ENCODE results near the gene HLA-DOA. TPM values are rescaled to one million over a fixed set of nuclear protein-coding genes. Genes with fewer than 3 reads are reported as not detected.

HLA-DOA gene
- total and polyA plus RNA-seq, 2 of the 8 experiments (the other 6 are each of a cell fraction or from before 2014, with no cell fraction given), result 23.7 to 89.0 TPM

DNA sequence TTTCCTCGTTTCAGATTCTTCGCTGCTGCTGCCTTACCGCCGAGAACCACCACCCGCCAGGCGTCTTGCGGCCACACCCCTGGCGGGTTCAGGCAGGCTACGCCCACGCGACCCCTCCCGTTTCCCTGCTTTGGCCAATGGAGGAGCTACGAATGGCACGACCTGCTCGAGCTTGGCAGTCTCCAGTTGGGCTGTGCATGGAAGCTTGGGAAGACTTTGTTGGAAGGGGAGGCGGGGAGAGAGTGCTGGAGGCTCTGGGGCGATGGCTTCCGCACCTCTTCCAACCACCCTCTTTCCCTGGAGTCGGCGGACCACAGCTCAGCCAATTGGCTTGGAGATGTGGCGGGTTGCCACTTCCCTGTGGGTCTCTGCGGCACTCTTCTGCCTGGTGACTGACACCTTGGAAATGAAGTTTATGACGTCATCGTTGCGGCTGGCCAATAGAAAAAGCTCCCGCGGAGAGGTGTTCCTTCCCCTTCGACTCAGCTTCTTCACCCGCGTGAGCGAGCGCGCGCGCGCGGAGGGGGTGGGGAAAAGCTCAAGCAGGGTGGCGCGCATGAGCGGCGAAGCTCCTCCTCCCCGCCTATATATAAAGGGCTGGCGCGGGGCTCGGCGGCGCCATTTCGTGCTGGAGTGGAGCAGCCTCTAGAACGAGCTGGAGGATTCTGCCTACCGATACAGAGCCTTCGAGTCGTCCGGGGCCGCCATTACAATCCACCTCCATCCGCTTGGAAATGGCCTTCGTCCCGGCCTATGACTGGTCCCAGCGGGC is 37.6 kb downstream of the HLA-DOA start (continued):
- TF ChIP-seq POU5F1 (IDR thresholded peaks at IDR 0.05; ENCODE audit: low read depth, low read length) (no peak), SIX5 (IDR thresholded peaks at IDR 0.05; ENCODE audit: low read depth, low read length) (no peak), RNF2 (IDR thresholded peaks at IDR 0.05; ENCODE audit: borderline replicate concordance, low read depth, low read length, missing control alignments, poor library complexity, severe bottlenecking) (no peak), RFX5 (IDR thresholded peaks at IDR 0.05; ENCODE audit: borderline replicate concordance, low read depth, low read length) (peak; percentile 88), CHD2 (IDR thresholded peaks at IDR 0.05; ENCODE audit: low read length) (peak; percentile 58; the same call in 1 of the 2 replicates), KDM1A (IDR thresholded peaks at IDR 0.05; ENCODE audit: borderline replicate concordance, low read length) (no peak), GABPA (IDR thresholded peaks at IDR 0.05; ENCODE audit: borderline replicate concordance, insufficient read depth, low read length) (no peak), BCL11A (IDR thresholded peaks at IDR 0.05; ENCODE audit: low read depth in 2 of 2, low read length in 2 of 2) (no peak), ASH2L (IDR thresholded peaks at IDR 0.05; ENCODE audit: low read length) (peak; percentile 43), CBX5 (IDR thresholded peaks at IDR 0.05; ENCODE audit: low read depth, low read length) (no peak)
- TF ChIP-seq, protein P1, sequence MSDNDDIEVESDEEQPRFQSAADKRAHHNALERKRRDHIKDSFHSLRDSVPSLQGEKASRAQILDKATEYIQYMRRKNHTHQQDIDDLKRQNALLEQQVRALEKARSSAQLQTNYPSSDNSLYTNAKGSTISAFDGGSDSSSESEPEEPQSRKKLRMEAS (IDR thresholded peaks at IDR 0.05), result peak; percentile 40

Measured in H1 (cell line).